GM23338 (cell line): ENCODE results near the gene CYFIP2. TPM values are rescaled to one million over a fixed set of nuclear protein-coding genes. Genes with fewer than 3 reads are reported as not detected.
A peak's percentile ranks its signal among the peaks of the same experiment; 100 is the strongest.

Experiments
- ATAC-seq: fragments of 200-7000 bp; cut with Tn5 transposase; 3 replicates; pipeline ENCODE4 v1.9.1; 2020
- DNase-seq: peaks from one replicate; pipeline ENCODE4 v3.0.0-alpha.2; 2015; ENCODE audit warnings: low spot score
- H2AFZ ChIP-seq: fragments of 200-600 bp; sonication (generic); 2 replicates; pipeline ENCODE4 v1.8.0; 2016; ENCODE audit warnings: antibody characterized with exemption, mild to moderate bottlenecking, moderate library complexity
- H3F3A ChIP-seq: fragments of 200-600 bp; sonication (generic); replicated peaks from 2 replicates; pipeline ENCODE4 v1.8.0; 2017; ENCODE audit warnings: antibody characterized with exemption, mixed run types, low read depth
- H3K27ac ChIP-seq: fragments of 200-600 bp; sonication (generic); 2 replicates; pipeline ENCODE4 v1.6.1; 2016; ENCODE audit warnings: low read depth
- H3K27me3 ChIP-seq: fragments of 200-600 bp; sonication (generic); 2 replicates; pipeline ENCODE4 v1.8.0; 2016; ENCODE audit warnings: mild to moderate bottlenecking, mixed run types, moderate library complexity; ENCODE audit not compliant: insufficient read depth
- H3K36me3 ChIP-seq: fragments of 200-600 bp; sonication (generic); 2 replicates; pipeline ENCODE4 v1.8.0; 2016; ENCODE audit warnings: mild to moderate bottlenecking; ENCODE audit not compliant: insufficient read depth
- H3K4me1 ChIP-seq: fragments of 200-600 bp; sonication (generic); 2 replicates; pipeline ENCODE4 v1.8.0; 2016; ENCODE audit warnings: mild to moderate bottlenecking, moderate library complexity; ENCODE audit not compliant: insufficient read depth
- H3K4me2 ChIP-seq: fragments of 200-600 bp; sonication (generic); 2 replicates; pipeline ENCODE4 v1.7.1; 2017; ENCODE audit warnings: mixed run types
- H3K4me3 ChIP-seq: fragments of 200-600 bp; sonication (generic); 2 replicates; pipeline ENCODE4 v1.6.1; 2016; ENCODE audit warnings: mixed run types
- H3K79me2 ChIP-seq: fragments of 200-600 bp; sonication (generic); replicated peaks from 2 replicates; pipeline ENCODE4 v1.8.0; 2017; ENCODE audit warnings: mild to moderate bottlenecking; ENCODE audit not compliant: insufficient read depth
- H3K9me2 ChIP-seq: fragments of 200-600 bp; sonication (generic); 2 replicates; pipeline ENCODE4 v1.8.0; 2017; ENCODE audit not compliant: insufficient read depth
- H4K20me1 ChIP-seq: fragments of 200-600 bp; sonication (generic); replicated peaks from 2 replicates; pipeline ENCODE4 v1.8.0; 2017; ENCODE audit warnings: mild to moderate bottlenecking; ENCODE audit not compliant: insufficient read depth
- H3K27ac Mint-ChIP-seq: 2 replicates; pipeline ENCODE4 v1.8.0; 2020; ENCODE audit warnings: inconsistent platforms, mild to moderate bottlenecking, moderate library complexity, mixed read lengths
- H3K27me3 Mint-ChIP-seq: 3 replicates; pipeline ENCODE4 v1.8.0; 2022; ENCODE audit warnings: low read depth, mild to moderate bottlenecking, moderate library complexity, mixed read lengths, inconsistent platforms; ENCODE audit not compliant: insufficient read depth, poor library complexity
- H3K36me3 Mint-ChIP-seq: 3 replicates; pipeline ENCODE4 v1.8.0; 2021; ENCODE audit warnings: low read depth, mild to moderate bottlenecking, inconsistent platforms, moderate library complexity, mixed read lengths
- H3K4me1 Mint-ChIP-seq: 3 replicates; pipeline ENCODE4 v1.8.0; 2020; ENCODE audit warnings: mild to moderate bottlenecking, inconsistent platforms, mixed read lengths
- H3K4me3 Mint-ChIP-seq: 3 replicates; pipeline ENCODE4 v1.8.0; 2021; ENCODE audit warnings: moderate library complexity, mild to moderate bottlenecking, inconsistent platforms, mixed read lengths
- H3K9me3 Mint-ChIP-seq: 3 replicates; pipeline ENCODE4 v1.8.0; 2020; ENCODE audit warnings: moderate library complexity, mild to moderate bottlenecking, inconsistent platforms, mixed read lengths
- CREB1 ChIP-seq: fragments of 250-450 bp; sonication (Bioruptor Pico); IDR thresholded peaks from 2 replicates; pipeline ENCODE4 v1.5.0; 2020; ENCODE audit warnings: low read depth, mild to moderate bottlenecking, moderate library complexity
- CTCF ChIP-seq, 2 experiments: fragments of 200-600 bp in 1 of 2; sonication (generic) in 1 of 2; conservative IDR thresholded peaks; 2 replicates each; pipeline versions ENCODE4 v1.5.1 to v1.6.1; 2016 to 2017; ENCODE audit warnings: antibody characterized with exemption in 2 of 2, low read depth in 2 of 2, mild to moderate bottlenecking in 2 of 2, moderate library complexity in 1 of 2
- EZH2phosphoT487 ChIP-seq: fragments of 200-600 bp; sonication (generic); IDR thresholded peaks from one replicate; pipeline ENCODE4 v1.8.1; 2018; ENCODE audit warnings: antibody characterized with exemption; ENCODE audit not compliant: unreplicated experiment
- REST ChIP-seq: IDR thresholded peaks from one replicate; pipeline ENCODE4 v1.6.1; 2018; ENCODE audit warnings: antibody characterized with exemption; ENCODE audit not compliant: unreplicated experiment
- STAT1 ChIP-seq: IDR thresholded peaks from one replicate; pipeline ENCODE4 v1.6.1; 2016; ENCODE audit warnings: antibody characterized with exemption; ENCODE audit not compliant: unreplicated experiment
- ZNF114 ChIP-seq: fragments of 250-450 bp; sonication (Bioruptor Pico); IDR thresholded peaks from 2 replicates; pipeline ENCODE4 v1.5.0; 2020; ENCODE audit warnings: mild to moderate bottlenecking, moderate library complexity
- ZNF462 ChIP-seq: fragments of 250-450 bp; sonication (Bioruptor Pico); IDR thresholded peaks from 2 replicates; pipeline ENCODE4 v1.5.0; 2020; ENCODE audit warnings: mild to moderate bottlenecking, moderate library complexity
- polyA plus RNA-seq: library from polyadenylated mRNA; unstranded; fragments of >200 nt; fragmentation: Nextera tagmentation; extraction: Ambion mirVana; gene quantifications from 2 replicates; pipeline ENCODE4 v1.2.1, GENCODE V29; 2016
- total RNA-seq: library from RNA; depleted of rRNA; stranded (reverse); fragments of >200 nt; shearing (Covaris generic); gene quantifications from 2 replicates; pipeline ENCODE4 v1.2.3, GENCODE V29; 2014

The CYFIP2 gene
- total and polyA plus RNA-seq, 2 experiments from 2014 or later, result 54.1 to 98.4 TPM

GRCh38 chr5:157252711-157253465 is 13.0 kb upstream of the CYFIP2 start:
- no peak overlapping the region for H3K4me2 ChIP-seq
- H2AFZ ChIP-seq, result no peak overlapping the region
- no peaks in the 10 kb centered on the region for H3K79me2 ChIP-seq
- no peak overlapping the region for H3K27ac Mint-ChIP-seq
- peaks cover 7% of the 10 kb centered on the region; the same call in 1 of the 2 replicates for H3K9me2 ChIP-seq
- no peak overlapping the region for H3K4me3 ChIP-seq
- no peak for ATAC-seq
- no peaks in the 10 kb centered on the region for H4K20me1 ChIP-seq
- H3K4me1 Mint-ChIP-seq, result no peaks in the 10 kb centered on the region
- TF ChIP-seq STAT1, result no peak
- H3K9me3 Mint-ChIP-seq, result no peaks in the 10 kb centered on the region
- H3K27me3 Mint-ChIP-seq, result peaks cover 3% of the 10 kb centered on the region
- no peaks in the 10 kb centered on the region for H3K36me3 ChIP-seq
- no peaks in the 10 kb centered on the region for H3F3A ChIP-seq
- DNase-seq, result no peak
- no peaks in the 10 kb centered on the region for H3K4me1 ChIP-seq
- no peak overlapping the region for H3K4me3 Mint-ChIP-seq
- H3K27me3 ChIP-seq, result no peaks in the 10 kb centered on the region
- H3K27ac ChIP-seq, result no peak overlapping the region
- no peaks in the 10 kb centered on the region for H3K36me3 Mint-ChIP-seq

GRCh38 chr5:157253547-157253946 is 12.4 kb upstream of the CYFIP2 start:
- Histone ChIP-seq H3K36me3 (no peaks in the 10 kb centered on the region), H4K20me1 (no peaks in the 10 kb centered on the region), H3K4me2 (no peak overlapping the region), H3K27me3 (no peaks in the 10 kb centered on the region), H2AFZ (peak overlapping the region; percentile 9; the same call in 1 of the 2 replicates), H3K9me2 (peaks cover 7% of the 10 kb centered on the region; the same call in 1 of the 2 replicates), H3K4me1 (no peaks in the 10 kb centered on the region), H3F3A (no peaks in the 10 kb centered on the region), H3K27ac (no peak overlapping the region), H3K4me3 (no peak overlapping the region), H3K79me2 (no peaks in the 10 kb centered on the region)
- Mint-ChIP-seq H3K27ac (no peak overlapping the region), H3K4me3 (no peak overlapping the region), H3K36me3 (no peaks in the 10 kb centered on the region), H3K27me3 (peaks cover 3% of the 10 kb centered on the region), H3K9me3 (no peaks in the 10 kb centered on the region), H3K4me1 (no peaks in the 10 kb centered on the region)
- DNase-seq (peak; percentile 76), ATAC-seq (peak; percentile 89)
- TF ChIP-seq EZH2phosphoT487 (no peak), CTCF (conservative IDR thresholded peaks at IDR 0.05; ENCODE audit: low read depth in 2 of 2) (peak; percentile 91 to 92), ZNF462 (CRISPR knock-in tag) (no peak), ZNF114 (CRISPR knock-in tag) (no peak), CREB1 (no peak), REST (no peak)
